IPS-18c (cell line): Measurements from ENCODE around the gene JUP.

Source experiments
- H3K4me3 ChIP-seq: 2 replicates; pipeline ENCODE4 v1.7.0; 2013; ENCODE audit warnings: low read depth, mild to moderate bottlenecking, low read length, moderate library complexity; ENCODE audit not compliant: insufficient read depth
- H3K9me3 ChIP-seq: one replicate; pipeline ENCODE4 v1.6.1; 2013; ENCODE audit warnings: mild to moderate bottlenecking, low read length, moderate library complexity; ENCODE audit not compliant: control insufficient read depth, insufficient read depth

JUP gene

DNA sequence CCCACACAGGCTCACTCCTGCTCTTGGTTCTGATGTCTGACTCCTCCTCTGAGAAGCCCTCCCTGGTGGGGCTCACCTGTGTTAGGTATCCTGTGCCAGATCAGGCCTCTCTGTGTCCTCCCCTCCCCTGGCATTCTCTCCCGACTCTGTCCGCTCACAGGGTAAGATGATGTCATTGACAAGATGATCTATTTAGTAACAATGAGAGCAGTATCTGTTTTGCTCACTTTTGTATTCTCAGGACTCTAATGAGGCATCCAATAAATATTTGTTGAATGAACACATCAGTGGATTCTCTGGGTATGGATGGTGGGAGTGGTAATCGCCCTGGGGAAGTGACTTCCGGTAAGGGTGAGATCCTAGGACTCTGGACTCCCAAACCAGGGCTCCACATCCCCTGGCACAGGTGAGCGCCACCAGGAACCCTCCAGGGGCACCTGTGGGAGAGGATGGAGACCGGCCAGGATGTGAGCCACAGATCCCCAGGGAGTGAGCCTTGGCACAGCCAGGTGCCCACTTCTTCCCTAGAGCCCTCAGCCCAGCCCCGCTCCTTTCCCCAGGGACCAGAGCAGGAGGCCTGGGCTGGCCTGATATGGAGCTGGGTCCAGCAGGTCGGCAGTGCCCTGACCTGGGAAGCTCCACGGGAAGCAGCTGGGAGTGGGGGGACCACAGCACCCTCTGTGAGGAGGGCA, 46.7 kb downstream of the JUP start:
- Histone ChIP-seq H3K9me3 (no peaks in the 10 kb centered on the region), H3K4me3 (no peak overlapping the region)

DNA sequence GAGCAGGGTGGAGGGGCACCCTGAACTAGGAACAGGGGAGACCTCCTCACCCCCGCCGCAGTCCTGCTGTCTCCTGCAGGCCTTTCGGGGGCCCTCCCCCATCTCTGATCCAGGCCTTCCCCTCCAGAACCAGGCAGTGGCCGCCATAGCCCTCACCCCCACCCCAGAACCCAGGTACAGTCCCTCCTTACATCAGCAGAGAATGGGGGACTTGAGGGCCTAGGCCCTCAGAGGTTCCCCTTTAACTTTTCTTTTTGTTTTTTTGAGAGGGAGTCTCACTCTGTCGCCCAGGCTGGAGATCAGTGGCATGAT, 47.8 kb downstream of the JUP start:
- no peak overlapping the region for H3K4me3 ChIP-seq

DNA sequence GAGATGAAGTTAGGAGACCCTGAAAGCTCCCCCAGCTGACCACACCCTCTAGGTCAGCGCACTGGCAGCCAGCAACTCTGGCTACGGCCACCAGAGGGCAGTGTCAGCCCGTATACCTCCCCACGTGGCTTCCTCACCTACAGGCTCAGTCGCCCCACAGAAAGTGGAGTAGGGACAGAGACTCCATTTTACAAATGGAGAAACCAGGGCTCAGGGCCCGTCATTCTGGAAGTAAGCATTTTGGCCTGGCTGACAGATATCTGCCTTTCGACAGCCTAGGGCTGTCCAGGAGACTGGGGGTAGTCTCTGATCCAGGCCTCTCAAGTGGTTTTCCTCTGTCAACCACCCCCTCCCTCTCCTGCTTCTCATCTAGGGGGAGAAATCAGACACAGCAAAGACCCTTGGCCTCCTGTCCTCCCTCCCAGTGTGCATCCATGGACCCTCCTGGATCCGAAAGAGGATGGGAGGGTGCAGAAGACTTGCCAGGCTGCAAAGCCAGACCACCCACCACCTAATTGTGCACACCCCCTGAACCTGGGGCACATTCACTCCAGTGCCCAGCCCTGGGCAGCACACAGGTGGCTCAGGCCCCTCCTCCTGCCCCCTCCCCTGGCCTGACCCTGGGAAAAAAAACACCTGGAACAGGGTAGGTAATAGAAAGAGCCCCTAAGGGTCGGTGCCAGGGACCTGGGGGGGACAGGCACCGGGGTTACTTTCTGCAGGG, 48.3 kb downstream of the JUP start:
- no peak overlapping the region for H3K4me3 ChIP-seq
- no peaks in the 10 kb centered on the region for H3K9me3 ChIP-seq

More for the DNA sequence above, 47.8 kb downstream of the JUP start:
- H3K9me3 ChIP-seq, result no peaks in the 10 kb centered on the region

DNA sequence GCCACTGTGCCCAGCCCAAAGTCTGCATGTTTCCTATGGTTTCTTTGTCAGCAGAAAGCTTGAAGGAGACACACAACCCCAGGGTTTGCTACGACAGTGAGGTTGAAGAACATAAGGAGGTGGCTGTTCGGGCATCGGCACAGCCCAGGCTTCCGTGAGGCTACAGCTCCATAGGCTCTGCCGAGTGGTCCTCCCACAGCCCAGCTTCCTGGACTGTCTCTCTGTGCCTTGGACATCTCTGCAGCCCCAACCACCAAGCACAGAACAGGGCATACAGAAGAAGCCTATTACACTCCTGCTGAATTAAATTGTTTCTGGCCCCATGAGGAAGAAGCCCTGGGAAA, 48.9 kb downstream of the JUP start:
- H3K9me3 ChIP-seq, result no peaks in the 10 kb centered on the region
- H3K4me3 ChIP-seq, result no peak overlapping the region

DNA sequence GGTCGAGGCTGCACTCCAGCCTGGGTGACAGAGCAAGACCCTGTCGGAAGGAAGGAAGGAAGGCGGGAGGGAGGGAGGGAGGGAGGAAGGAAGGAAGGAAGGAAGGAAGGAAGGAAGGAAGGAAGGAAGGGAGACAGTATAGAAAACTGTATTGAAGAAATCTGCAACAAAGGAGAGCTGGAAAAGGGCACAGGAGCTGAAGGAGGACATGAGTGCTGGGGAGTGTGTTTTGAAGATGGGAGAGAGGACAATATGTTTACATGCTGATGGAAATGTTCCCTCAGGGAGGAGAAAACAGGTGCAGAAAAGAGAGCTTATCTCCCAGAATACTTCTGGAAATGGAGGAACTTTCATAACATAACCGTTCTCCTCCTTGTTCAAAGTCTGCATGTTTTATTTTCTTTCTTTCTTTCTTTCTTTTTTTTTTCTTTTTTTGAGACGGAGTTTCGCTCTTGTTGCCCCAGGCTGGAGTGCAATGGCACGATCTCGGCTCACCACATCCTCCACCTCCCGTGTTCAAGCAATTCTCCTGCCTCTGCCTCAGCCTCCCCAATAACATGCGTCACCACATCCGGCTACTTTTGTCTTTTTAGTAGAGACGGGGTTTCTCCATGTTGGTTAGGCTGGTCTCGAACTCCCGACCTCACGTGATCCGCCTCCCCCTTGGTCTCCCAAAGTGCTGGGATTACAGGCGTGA, 49.4 kb downstream of the JUP start:
- Histone ChIP-seq H3K4me3 (no peak overlapping the region), H3K9me3 (no peaks in the 10 kb centered on the region)

DNA sequence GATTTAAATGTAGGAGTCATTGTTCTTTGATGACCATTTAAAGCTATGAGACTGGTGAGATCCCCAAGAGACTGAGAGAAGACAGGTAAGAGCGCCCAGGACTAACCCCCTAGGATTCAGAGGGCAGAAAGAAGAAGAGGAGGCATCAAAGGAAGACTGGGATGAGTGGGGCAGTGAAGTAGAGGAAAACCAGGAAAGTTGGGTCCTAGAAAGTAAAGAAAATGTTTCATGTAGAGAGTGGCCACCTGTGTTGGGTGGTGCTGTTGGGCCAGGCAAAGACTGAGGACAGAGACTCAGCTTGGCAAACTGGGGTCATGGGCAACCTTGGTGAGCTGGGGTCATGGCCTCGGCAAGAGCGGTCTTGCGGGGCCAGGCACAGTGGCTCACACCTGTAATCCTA, 50.8 kb downstream of the JUP start:
- no peak overlapping the region for H3K4me3 ChIP-seq

DNA sequence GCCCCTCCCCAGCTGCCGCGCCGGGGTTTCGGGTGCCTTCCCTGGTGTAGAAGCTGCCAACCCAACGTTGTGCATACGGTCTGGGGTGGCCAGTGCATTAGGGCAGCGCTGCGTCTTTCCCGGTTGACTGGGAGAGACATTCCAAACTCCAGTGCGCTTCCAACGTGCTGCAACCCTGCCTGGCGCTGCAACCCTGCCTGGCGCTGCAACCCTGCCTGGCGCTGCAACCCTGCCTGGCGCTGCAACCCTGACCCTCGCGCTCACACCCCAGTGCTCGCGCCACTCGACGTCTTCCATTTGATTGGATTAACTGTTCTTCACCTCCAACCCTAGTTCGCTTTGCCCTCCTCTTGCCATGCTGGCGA, 51.6 kb downstream of the JUP start:
- Histone ChIP-seq H3K9me3 (no peaks in the 10 kb centered on the region), H3K4me3 (peak overlapping the region; percentile 72)

More for the DNA sequence above, 50.8 kb downstream of the JUP start:
- no peaks in the 10 kb centered on the region for H3K9me3 ChIP-seq

DNA sequence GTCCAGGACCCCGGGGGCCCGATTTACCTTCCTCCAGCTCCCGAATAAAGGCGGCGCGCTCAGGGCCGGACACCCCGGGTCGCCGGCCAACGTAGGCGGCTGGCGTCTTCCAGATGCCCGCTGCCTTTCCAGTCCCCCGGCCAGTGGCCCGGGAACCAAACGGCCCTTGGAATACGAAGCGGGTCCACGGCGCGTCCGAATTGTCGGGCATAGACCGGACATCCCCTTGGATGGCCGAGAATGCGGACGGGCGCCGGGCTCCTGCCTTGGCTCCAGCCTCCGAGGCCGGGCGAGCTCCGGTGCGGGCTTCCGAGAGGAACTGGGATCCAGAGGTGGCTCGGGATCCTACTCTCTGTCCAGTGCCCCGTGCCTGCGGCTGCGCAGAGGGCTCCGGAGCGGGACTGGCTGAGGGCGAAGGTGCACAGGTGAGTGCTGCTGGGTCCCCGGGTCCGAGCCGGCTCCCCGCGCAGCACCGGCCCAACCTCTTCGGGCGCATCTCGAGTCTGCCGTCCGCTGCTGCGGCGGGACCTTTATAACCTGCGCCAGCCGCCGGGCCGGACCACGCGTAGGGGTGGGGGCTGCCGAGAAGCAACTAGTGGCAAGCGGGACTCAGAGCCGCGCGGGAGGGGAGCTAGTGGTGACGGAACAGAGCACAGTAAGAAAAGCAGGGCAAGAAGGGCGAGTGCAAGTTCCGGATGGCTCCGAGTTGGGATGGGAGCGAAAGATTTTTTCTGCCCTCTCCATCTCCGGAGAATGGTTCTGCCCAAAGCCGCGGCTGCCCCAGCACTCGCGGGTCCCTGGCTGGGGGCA, 52.2 kb downstream of the JUP start, which contains the start of gene HAP1:
TSS of gene HAP1 (minus strand) at position 505 of the 810 bp plus-strand sequence. CDS start at position 496, 9 bp downstream.
- peak within 1 kb of the TSS; percentile 72 for H3K4me3 ChIP-seq
- no peaks in the 10 kb centered on the region for H3K9me3 ChIP-seq

DNA sequence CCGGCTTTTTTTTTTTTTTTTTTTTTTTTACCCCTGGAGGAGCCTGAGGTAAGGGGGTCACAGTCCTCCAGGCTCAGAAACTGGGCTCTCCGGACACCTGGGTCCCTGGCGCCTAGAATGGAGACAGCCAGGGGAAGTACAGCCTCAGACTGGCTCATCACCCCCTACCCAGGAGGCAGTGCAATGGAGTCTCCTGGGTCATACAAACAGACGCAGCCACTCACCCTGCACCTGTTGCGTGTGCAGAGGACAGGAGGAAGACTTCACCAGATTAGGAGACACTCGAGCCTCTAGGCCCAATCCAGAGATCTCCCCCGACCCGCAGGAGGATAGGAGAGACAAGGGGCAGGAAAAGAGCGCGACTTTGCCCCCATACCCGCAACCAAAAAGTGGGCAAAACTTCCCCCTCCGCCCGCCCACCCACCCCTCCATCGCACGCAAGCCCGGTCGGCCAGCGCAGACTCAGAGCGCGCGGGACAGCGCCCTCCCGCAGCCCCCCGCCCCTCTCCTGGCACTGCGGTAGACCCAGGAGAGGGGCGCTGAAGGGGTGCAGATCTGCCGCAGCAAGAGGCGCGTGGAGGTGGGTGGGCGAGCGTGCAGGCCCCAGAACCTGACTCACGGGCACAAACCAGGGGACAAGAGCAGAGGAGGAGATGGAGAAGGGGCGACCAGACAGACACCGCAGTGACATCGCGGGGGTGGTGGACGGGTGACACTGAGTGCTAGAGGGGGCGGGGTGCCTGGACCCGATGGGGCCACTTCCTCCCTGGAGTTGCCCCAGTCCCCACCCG, 53.0 kb downstream of the JUP start:
- Histone ChIP-seq H3K9me3 (no peaks in the 10 kb centered on the region), H3K4me3 (peak overlapping the region; percentile 72)

DNA sequence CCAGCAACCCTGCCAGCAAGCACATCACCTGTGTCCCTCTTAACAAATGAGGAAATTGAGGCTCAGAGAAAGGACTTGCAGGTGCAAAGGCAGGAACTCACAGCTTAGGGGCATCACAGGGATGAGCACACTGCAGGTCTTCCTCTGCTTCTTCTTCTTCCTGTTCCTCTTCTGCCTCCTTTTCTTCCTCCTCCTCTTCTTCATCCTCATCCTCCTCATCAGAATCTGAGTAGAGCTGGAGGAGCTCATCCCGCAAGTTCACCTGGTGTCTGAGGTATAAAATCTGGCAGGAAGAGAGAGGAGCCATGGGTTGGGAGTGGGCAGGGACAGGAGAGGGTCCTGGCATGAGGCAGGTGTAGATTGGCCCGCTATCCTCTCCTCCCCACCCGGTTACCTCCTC, 54.7 kb downstream of the JUP start:
- H3K9me3 ChIP-seq, result no peaks in the 10 kb centered on the region

DNA sequence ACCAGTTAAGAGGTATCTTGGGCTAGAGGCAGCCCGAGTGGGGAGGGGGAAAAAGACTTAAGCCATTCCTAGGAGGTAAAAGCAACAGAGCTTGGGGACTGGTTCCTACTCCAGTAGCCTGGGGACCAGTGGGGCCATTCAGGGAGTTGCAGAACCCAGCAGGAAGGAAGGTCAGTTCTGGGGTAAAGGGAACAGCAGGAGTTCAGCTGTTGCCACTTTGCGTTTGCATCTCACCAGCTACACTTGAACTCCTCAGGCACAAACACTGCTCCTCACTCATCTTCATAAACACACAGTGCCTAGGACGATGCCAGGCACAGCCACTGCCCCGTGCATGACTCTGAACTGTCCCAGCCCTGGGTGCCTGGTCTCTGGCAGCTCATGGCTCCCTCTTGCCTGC, 56.0 kb downstream of the JUP start:
- Histone ChIP-seq H3K4me3 (no peak overlapping the region), H3K9me3 (no peaks in the 10 kb centered on the region)

More for the DNA sequence above, 54.7 kb downstream of the JUP start:
- no peak overlapping the region for H3K4me3 ChIP-seq

DNA sequence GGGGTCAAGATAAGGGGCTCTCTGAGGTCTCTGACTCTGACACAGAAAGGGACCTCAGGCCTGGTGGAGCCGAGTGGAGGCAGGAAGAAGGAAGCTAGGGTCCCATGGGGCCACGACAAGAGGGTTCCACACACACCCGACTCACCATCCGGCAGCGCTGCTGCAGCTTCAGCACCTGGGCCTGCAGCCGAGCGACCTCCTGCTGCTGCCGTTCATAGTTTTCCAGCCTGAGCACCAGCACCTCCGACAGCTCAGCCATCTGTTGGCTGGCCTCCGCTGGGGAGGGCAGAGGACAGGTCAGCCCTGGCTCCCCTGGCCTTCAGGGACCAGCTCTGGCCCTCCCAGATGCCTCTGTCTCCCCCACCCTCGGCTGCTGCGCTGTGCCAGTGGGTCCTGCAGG, 58.5 kb downstream of the JUP start:
- H3K4me3 ChIP-seq, result no peak overlapping the region
- H3K9me3 ChIP-seq, result no peaks in the 10 kb centered on the region

DNA sequence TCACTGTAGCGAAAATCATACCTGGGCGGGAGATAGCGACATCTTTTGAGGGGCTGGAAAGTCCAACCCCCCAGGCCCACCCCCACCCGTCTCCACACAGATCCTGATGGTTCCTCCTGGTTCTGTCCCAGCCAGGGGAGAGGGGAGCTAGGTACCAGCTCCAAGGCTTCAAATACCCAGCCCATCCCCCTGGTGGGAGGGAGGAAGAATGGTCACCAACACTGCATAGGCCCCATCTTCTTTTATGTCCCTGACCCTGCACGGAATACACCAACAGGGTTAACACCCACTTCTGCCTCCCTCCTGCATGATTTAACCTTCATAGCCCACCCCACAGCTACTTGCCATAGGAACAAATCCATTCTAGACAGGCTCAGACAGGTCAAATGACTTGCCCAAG, 61.4 kb downstream of the JUP start:
- Histone ChIP-seq H3K9me3 (no peaks in the 10 kb centered on the region), H3K4me3 (no peak overlapping the region)

DNA sequence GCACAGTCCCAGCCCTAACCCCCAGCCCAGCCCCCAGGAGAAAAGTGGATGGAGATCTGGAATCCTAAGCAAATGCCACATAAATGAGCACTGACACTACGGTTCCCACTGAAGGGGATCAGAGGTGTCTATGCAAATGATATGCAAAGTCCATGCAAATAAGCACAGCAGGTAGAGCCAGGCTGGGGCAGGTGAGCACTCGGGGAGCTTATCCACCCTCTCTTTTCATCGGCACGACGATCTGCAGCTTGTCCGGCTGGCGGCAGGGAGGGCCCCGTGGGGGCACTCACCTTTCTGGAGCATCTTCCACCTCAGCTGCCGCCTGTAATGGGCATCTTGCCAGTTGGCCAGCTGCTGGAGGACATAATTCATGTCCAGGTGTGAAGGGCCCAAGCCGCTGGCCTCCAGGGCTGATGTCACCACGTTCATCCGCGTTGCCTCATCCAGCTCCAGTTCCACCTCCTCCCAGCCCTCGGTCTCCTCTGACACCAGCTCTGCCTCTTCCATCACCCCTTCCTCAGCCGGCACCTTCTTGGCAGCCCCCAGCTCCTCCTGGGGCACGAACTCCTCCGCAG, 61.9 kb downstream of the JUP start:
- H3K9me3 ChIP-seq, result no peaks in the 10 kb centered on the region
- H3K4me3 ChIP-seq, result no peak overlapping the region

DNA sequence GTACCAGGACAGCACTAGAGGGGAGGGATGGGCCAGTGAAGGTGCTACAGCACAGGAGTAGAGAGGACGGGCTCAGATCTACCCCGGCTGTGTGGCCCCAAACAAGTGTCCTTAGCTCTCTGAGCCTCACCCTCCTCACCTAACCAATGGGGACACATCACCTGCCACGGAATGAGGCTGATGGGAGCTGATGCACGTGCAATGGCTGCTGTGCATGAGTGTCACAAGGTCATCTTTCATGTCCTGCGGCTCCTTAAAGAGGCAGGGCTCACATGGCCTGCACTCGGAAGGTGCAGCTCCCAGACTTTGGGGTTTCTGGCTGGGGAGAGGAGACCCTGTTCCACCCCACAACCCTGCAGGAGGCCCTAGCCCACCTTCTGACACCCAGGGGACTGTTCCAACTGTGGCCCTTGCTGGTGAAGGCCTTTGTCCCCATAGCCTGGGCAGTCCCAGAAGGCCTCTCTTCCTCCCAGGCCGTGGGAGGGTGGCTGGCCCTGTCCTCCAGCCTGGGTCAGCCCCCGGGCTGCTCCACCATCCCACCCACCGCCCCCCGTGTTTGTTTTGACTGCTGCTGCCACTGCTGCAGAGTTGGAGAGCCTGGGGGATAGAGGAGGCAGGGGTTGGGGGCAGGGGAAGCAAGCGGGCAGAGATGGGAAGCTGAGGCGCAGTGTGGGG, 62.6 kb downstream of the JUP start:
- H3K4me3 ChIP-seq, result no peak overlapping the region
- no peaks in the 10 kb centered on the region for H3K9me3 ChIP-seq

DNA sequence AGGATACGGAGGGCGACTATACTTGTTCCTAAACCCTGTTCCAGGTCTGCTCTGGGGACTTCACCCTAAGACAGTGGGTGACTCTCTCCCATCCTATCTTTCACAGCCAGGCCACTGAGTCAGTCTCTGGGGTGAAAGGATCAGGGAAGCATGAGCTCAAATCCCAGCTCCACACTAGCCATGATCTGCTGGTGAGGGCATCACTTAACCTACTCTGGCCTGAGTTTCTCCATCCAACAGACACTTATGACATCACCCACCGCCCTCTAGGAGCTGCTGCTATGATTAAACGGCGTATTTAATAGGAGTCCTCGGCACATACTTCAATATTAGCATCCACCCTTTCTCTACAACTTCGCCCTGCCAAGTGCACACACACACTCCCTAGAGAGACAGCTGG, 64.3 kb downstream of the JUP start:
- no peaks in the 10 kb centered on the region for H3K9me3 ChIP-seq
- H3K4me3 ChIP-seq, result no peak overlapping the region
